Vagina (tissue), 2 donors: ENCODE measurements around the gene SPG21.

Source experiments
- CTCF ChIP-seq, 3 experiments: fragments of 450-650 bp in 2 of 3; fragments of 200-600 bp in 1 of 3; sonication (generic) in 1 of 3; IDR thresholded peaks; one replicate each; pipeline ENCODE4 v1.5.1; 2017 to 2019; ENCODE audit warnings: antibody characterized with exemption in 3 of 3, mild to moderate bottlenecking in 2 of 3, moderate library complexity in 2 of 3
- POLR2A ChIP-seq, 2 donors: fragments of 450-650 bp; IDR thresholded peaks; one replicate each; pipeline ENCODE4 v1.6.1; 2017; ENCODE audit warnings: antibody characterized with exemption in 2 of 2, mild to moderate bottlenecking in 2 of 2, moderate library complexity in 2 of 2

- TF ChIP-seq CTCF (IDR thresholded peaks at IDR 0.05) (no peak), POLR2A (IDR thresholded peaks at IDR 0.05) (no peak)
These were observed 58.3 kb downstream of the SPG21 start for GRCh38 chr15:64931381-64931780.
